Measurements from ENCODE around the gene MYO5A. TPM values are rescaled to one million over a fixed set of nuclear protein-coding genes. Genes with fewer than 3 reads are reported as not detected.
"Not testable (repeated sequence)": the region's sequence is repeated elsewhere in the genome, so short reads cannot be mapped to it uniquely, and the experiment has no call there.

MYO5A gene
- total RNA-seq, 1 donor from 2014 or later: 15.7 TPM

GRCh38 chr15:52440946-52441345 lies 87.7 kb downstream of the MYO5A start:
- H3K4me3 ChIP-seq (ENCODE audit: low read depth, low read length): no peak overlapping the region
- no peak for DNase-seq (ENCODE audit: low read depth)
- TF ChIP-seq CTCF (conservative IDR thresholded peaks at IDR 0.05; ENCODE audit: low read depth, low read length): no peak

DNA sequence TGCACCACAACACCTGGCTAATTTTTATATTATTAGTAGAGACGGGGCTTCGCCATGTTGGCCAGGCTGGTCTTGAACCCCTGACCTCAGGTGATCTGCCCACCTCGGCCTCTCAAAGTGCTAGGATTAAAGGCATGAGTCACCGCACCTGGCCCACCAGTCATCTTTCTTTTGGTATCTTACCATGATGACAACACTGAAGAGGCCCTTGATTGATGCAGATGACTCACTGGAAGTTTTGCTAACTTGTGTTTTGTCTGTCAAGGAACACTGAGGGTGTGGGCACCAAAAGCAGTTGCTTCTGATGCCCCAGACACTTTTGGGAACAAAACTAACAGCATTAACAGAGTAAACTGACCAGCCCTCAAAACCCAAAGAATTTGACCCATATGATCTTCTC lies 88.3 kb downstream of the MYO5A start:
- DNase-seq (ENCODE audit: low read depth): no peak
- H3K4me3 ChIP-seq (ENCODE audit: low read depth, low read length): no peak overlapping the region
- TF ChIP-seq CTCF (conservative IDR thresholded peaks at IDR 0.05; ENCODE audit: low read depth, low read length): no peak

- TF ChIP-seq CTCF (conservative IDR thresholded peaks at IDR 0.05; ENCODE audit: low read depth, low read length): no peak
- H3K4me3 ChIP-seq (ENCODE audit: low read depth, low read length): no peak overlapping the region
- DNase-seq (ENCODE audit: low read depth): no peak
These were observed 89.2 kb downstream of the MYO5A start for GRCh38 chr15:52439470-52439869.

DNA sequence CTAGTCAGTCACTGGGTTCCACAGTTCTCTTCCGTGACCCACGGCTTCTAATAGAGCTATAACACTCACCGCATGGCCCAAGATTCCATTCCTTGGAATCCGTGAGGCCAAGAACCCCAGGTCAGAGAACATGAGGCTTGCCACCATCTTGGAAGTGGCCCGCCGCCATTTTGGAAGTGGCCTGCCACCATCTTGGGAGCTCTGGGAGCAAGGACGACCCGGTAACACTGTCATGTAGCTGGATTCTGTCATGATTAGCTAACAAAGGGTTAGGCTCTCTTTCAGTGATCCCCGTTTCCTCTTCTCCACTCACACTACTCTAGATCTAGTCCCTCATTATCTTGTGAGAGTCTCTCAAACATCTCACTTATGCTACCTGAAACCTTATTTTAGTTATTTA lies 89.6 kb downstream of the MYO5A start:
- not testable (repeated sequence) for DNase-seq (ENCODE audit: low read depth); H3K4me3 ChIP-seq (ENCODE audit: low read depth, low read length)

- TF ChIP-seq CTCF (conservative IDR thresholded peaks at IDR 0.05; ENCODE audit: low read depth, low read length): no peak
- no peak for DNase-seq (ENCODE audit: low read depth)
- H3K4me3 ChIP-seq (ENCODE audit: low read depth, low read length): no peak overlapping the region
These were observed 90.6 kb downstream of the MYO5A start for GRCh38 chr15:52438047-52438446.

DNA sequence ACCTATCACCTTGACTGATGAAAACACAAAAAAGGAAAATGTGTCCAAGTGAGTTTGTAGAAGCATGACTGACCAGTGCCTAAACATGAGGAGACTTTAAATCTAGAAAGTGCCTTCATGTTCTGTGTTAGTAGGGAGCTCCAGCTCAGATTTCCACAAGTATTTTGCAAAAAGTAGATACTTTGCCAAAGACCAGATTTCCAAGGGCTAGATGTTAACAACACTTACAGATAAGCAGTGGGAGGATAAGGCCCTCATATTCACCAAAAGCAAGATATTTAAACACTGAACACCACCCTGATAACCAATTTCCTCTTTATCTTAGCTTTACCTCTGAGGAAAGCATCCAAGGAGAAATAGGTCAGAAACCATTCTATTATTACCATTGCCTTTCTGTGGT lies 91.0 kb downstream of the MYO5A start:
- no peak for TF ChIP-seq CTCF (conservative IDR thresholded peaks at IDR 0.05; ENCODE audit: low read depth, low read length)
- DNase-seq (ENCODE audit: low read depth): no peak
- H3K4me3 ChIP-seq (ENCODE audit: low read depth, low read length): no peak overlapping the region

DNA sequence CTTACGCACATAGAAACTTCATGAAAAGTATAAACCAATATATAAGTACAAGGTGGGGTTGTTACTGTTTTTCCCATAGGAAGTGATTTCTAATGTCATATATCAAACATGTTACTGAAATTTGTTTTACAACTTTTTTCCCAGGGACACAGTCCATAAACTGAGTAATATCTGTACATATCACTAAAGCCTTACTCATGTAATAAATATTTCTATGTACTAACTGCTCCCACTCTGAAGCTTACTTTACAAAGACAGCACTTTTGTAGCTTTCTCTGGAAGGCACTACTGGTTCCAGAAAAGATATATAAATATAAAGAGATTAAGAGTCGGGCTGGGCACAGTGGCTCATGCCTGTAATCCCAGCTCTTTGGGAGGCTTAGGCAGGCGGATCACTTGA lies 91.7 kb downstream of the MYO5A start:
- H3K4me3 ChIP-seq (ENCODE audit: low read depth, low read length): no peak overlapping the region
- no peak for DNase-seq (ENCODE audit: low read depth)
- no peak for TF ChIP-seq CTCF (conservative IDR thresholded peaks at IDR 0.05; ENCODE audit: low read depth, low read length)

- no peak for TF ChIP-seq CTCF (conservative IDR thresholded peaks at IDR 0.05; ENCODE audit: low read depth, low read length)
- DNase-seq (ENCODE audit: low read depth): no peak
- no peak overlapping the region for H3K4me3 ChIP-seq (ENCODE audit: low read depth, low read length)
These were observed 93.8 kb downstream of the MYO5A start for GRCh38 chr15:52434885-52435284.
